ENCODE measurements around the gene DPF3.

DPF3 gene

DNA sequence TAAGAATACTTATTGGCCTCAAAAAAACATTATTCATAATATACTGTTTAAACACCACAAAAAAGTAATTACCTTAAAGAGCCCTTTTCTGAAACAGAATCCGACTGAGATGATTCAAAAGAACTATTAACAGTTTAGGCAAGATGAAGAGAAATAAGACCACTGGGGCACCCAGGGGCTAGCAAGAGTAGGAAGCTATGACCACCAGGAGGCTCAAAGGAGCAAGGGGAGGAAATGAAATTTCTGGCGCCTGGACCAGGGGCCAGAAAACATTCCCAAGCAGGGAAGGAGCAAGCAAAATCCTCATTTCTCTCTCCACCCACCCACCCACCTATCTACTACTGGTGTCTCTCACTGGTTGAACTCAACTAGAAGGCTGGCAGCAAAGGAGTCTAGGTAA is 26.1 kb upstream of the DPF3 start:
- ChIA-PET POLR2A (no interaction called here), CTCF (interaction anchor here (1.0 to 4.1 kb wide), 3 partner anchors 12 to 403 kb away, joined by 4 to 12 read pairs (median 5); no protein-coding TSS in a partner anchor)
- DNase-seq (ENCODE audit: extremely low spot score), result no peak
- TF ChIP-seq, protein P1, sequence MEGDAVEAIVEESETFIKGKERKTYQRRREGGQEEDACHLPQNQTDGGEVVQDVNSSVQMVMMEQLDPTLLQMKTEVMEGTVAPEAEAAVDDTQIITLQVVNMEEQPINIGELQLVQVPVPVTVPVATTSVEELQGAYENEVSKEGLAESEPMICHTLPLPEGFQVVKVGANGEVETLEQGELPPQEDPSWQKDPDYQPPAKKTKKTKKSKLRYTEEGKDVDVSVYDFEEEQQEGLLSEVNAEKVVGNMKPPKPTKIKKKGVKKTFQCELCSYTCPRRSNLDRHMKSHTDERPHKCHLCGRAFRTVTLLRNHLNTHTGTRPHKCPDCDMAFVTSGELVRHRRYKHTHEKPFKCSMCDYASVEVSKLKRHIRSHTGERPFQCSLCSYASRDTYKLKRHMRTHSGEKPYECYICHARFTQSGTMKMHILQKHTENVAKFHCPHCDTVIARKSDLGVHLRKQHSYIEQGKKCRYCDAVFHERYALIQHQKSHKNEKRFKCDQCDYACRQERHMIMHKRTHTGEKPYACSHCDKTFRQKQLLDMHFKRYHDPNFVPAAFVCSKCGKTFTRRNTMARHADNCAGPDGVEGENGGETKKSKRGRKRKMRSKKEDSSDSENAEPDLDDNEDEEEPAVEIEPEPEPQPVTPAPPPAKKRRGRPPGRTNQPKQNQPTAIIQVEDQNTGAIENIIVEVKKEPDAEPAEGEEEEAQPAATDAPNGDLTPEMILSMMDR (IDR thresholded peaks at IDR 0.05; ENCODE audit: control extremely low read depth, extremely low read depth, low read depth, missing control alignments), result no peak

DNA sequence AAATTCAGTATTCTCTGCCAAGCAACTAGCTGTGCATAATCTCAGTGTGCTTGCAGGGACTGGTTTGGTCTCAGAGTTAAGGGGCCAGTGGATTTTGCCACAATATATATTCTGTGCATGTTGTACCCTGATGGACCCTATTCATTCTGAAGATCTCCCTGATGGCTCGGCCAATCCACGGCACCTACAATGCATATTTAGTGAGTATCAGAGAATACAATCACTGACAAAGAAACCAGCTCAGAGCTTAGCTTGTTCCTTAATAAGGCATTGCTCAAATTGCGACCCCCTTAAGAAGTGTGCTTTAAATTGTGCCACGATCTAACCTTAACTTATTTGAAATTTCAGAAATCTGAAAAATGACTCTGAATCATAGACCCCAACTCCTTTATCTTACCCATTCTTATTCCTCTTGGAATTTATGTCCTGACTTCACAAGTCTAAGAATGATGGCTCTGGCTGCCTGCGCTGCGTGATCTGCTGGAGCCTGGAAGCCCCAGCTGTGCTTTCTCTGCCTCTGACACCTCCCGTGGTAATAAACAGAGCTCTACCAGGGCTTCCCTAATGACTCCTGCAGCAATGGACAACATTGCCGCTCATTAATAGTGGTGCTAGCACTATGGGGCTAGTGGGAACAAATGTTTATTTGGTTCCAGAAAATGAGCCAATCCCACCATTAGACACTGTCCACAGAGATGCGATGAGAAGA is 23.3 kb upstream of the DPF3 start:
- TF ChIP-seq, protein P1 (IDR thresholded peaks at IDR 0.05; ENCODE audit: control extremely low read depth, extremely low read depth, low read depth, missing control alignments), result no peak
- ChIA-PET CTCF (interaction anchor here (1.3 to 2.9 kb wide), 4 partner anchors 8 to 404 kb away, joined by 3 to 18 read pairs (median 6); no protein-coding TSS in a partner anchor), POLR2A (no interaction called here)
- no peak for DNase-seq (ENCODE audit: extremely low spot score)

DNA sequence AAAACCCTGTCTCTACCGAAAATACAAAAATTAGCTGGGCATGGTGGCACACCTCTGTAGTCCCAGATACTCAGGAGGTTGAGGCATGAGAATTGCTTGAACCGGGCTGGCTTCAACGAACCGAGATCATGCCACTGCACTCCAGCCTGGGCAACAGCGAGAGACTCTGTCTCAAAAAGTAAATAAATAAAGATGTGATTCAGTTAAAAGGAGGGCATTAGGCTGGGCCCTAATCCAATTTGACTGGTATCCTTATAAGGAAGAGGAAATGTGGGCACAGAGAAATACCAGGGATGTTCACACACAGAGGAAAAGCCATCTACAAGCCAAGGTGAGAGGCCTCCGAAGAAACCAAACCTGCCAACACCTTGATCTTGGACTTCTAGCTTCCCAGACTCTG is 22.3 kb upstream of the DPF3 start:
- POLR2A ChIA-PET, result no interaction called here
- TF ChIP-seq, protein P1 (IDR thresholded peaks at IDR 0.05; ENCODE audit: control extremely low read depth, extremely low read depth, low read depth, missing control alignments), result no peak
- DNase-seq (ENCODE audit: extremely low spot score), result no peak
- CTCF ChIA-PET, result interaction anchor here (2.3 to 2.9 kb wide), 2 partner anchors 12 to 402 kb away, joined by 9 to 18 read pairs; no protein-coding TSS in a partner anchor

DNA sequence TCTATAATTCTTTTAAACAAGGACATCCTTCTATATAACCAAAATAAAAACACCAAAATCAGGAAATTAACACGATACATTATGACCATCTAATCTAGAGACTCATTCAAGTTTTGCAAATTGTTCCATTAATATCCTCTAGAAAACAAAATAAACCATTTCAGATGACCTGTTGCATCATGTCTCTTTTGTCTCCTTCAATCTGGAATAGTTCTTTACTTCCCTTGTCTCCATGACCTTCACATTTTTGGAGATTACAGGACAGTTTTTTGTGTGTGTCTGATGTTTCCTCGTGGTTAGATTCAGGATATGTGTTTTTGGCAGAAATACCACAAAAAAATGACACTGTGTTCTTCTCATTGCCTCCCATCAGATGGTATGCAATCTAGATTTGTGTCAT is 19.9 kb upstream of the DPF3 start:
- DNase-seq (ENCODE audit: extremely low spot score), result no peak
- TF ChIP-seq, protein P1 (IDR thresholded peaks at IDR 0.05; ENCODE audit: control extremely low read depth, extremely low read depth, low read depth, missing control alignments), result no peak
- ChIA-PET CTCF (interaction anchor here (1.1 kb wide), 1 partner anchor 9 kb away, joined by 6 read pairs; no protein-coding TSS in a partner anchor), POLR2A (no interaction called here)

DNA sequence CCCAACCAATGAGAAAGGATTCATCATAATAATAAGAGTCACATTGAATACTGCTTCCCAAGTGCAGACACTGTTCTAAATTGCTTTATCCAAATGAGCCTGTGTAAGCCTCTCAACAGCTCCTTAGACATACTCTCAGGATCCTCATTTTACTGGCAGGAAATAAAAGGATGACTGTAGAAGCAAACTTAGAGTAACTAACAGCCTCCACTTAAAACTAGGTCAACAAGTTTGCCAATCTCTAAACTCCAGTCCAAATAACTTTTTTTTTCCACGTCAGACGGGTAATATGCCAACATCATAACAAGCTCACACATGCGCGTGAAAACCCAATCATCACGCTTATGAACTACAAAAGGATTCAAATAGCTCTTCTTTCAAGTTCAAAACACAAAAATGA is 15.3 kb upstream of the DPF3 start:
- POLR2A ChIA-PET, result no interaction called here
- CTCF ChIA-PET, result interaction anchor here (1.0 to 6.1 kb wide), 10 partner anchors 8 to 398 kb away, joined by 3 to 68 read pairs (median 4); no protein-coding TSS in a partner anchor
- no peak for DNase-seq (ENCODE audit: extremely low spot score)
- TF ChIP-seq, protein P1 (IDR thresholded peaks at IDR 0.05; ENCODE audit: control extremely low read depth, extremely low read depth, low read depth, missing control alignments), result no peak

DNA sequence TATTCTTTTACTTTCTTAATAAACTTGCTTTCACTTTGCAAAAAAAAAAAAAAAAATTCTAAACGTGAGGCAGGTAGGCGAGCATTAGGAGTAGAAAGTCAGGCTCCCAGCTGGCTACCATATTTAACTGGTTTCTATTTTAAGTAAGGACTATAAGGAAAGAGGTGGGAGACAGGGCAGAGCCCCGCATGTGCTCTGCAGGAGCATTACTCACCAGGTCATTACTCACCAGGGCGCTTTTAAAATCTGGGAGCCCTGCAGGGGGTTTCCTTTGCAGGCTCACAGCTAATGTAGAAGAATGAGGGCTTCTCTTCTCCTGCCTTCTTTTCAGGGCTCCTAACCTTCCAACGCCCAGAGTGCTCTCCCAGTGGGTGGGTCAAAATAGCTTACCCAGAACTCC is 14.0 kb upstream of the DPF3 start:
- ChIA-PET CTCF (interaction anchor here (1.3 to 6.1 kb wide), 6 partner anchors 11 to 393 kb away, joined by 4 to 68 read pairs (median 4); no protein-coding TSS in a partner anchor), POLR2A (no interaction called here)
- TF ChIP-seq, protein P1 (IDR thresholded peaks at IDR 0.05; ENCODE audit: control extremely low read depth, extremely low read depth, low read depth, missing control alignments), result no peak
- no peak for DNase-seq (ENCODE audit: extremely low spot score)

All from GM10248 (cell line).